A673 (cell line): ENCODE measurements around the gene ALDH1B1.

Experiments used
- EZH2 ChIP-seq: fragments of 200-600 bp; sonication (generic); IDR thresholded peaks from 2 replicates; pipeline ENCODE4 v1.6.1; 2017; ENCODE audit warnings: borderline replicate concordance, low read depth, mild to moderate bottlenecking, mixed read lengths, antibody characterized with exemption, low read length; ENCODE audit not compliant: poor library complexity, severe bottlenecking
- TF ChIP-seq, protein P1 (sequence below): fragments of 300-800, 200-600 bp; sonication (generic); conservative IDR thresholded peaks from 2 replicates; pipeline ENCODE4 v1.5.1; 2017; ENCODE audit warnings: low read depth, mild to moderate bottlenecking, antibody characterized with exemption, low read length, moderate library complexity, mixed read lengths

- TF ChIP-seq, protein P1, sequence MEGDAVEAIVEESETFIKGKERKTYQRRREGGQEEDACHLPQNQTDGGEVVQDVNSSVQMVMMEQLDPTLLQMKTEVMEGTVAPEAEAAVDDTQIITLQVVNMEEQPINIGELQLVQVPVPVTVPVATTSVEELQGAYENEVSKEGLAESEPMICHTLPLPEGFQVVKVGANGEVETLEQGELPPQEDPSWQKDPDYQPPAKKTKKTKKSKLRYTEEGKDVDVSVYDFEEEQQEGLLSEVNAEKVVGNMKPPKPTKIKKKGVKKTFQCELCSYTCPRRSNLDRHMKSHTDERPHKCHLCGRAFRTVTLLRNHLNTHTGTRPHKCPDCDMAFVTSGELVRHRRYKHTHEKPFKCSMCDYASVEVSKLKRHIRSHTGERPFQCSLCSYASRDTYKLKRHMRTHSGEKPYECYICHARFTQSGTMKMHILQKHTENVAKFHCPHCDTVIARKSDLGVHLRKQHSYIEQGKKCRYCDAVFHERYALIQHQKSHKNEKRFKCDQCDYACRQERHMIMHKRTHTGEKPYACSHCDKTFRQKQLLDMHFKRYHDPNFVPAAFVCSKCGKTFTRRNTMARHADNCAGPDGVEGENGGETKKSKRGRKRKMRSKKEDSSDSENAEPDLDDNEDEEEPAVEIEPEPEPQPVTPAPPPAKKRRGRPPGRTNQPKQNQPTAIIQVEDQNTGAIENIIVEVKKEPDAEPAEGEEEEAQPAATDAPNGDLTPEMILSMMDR: peak; percentile 72
- no peak for TF ChIP-seq EZH2
Observed at GRCh38 chr9:38362852-38363588, 29.5 kb upstream of the ALDH1B1 start.
